Upper lobe of left lung (tissue), 4 donors: Measurements from ENCODE around the gene SYMPK.

ENCODE experiments used
- POLR2A ChIP-seq, 4 donors: fragments of 450-650 bp; IDR thresholded peaks; one replicate each; pipeline ENCODE4 v1.5.1; 2016 to 2017; ENCODE audit warnings: antibody characterized with exemption in 4 of 4, mild to moderate bottlenecking in 2 of 4
- POLR2AphosphoS5 ChIP-seq, 2 donors: sonication (generic); formaldehyde crosslinking; IDR thresholded peaks; one replicate each; pipeline ENCODE4 v1.5.1; 2017; ENCODE audit warnings: antibody characterized with exemption in 2 of 2
- TF ChIP-seq, protein P1 (sequence below), 6 experiments: fragments of 450-650 bp in 4 of 6; fragments of 200-600 bp in 2 of 6; sonication (generic) in 2 of 6; IDR thresholded peaks; one replicate each; pipeline ENCODE4 v1.5.1; 2016 to 2019; ENCODE audit warnings: antibody characterized with exemption in 6 of 6

GRCh38 chr19:45908956-45909355, 46.0 kb upstream of the SYMPK start:
- TF ChIP-seq, protein P1, sequence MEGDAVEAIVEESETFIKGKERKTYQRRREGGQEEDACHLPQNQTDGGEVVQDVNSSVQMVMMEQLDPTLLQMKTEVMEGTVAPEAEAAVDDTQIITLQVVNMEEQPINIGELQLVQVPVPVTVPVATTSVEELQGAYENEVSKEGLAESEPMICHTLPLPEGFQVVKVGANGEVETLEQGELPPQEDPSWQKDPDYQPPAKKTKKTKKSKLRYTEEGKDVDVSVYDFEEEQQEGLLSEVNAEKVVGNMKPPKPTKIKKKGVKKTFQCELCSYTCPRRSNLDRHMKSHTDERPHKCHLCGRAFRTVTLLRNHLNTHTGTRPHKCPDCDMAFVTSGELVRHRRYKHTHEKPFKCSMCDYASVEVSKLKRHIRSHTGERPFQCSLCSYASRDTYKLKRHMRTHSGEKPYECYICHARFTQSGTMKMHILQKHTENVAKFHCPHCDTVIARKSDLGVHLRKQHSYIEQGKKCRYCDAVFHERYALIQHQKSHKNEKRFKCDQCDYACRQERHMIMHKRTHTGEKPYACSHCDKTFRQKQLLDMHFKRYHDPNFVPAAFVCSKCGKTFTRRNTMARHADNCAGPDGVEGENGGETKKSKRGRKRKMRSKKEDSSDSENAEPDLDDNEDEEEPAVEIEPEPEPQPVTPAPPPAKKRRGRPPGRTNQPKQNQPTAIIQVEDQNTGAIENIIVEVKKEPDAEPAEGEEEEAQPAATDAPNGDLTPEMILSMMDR (IDR thresholded peaks at IDR 0.05), result no peak
- TF ChIP-seq POLR2AphosphoS5 (IDR thresholded peaks at IDR 0.05) (no peak), POLR2A (IDR thresholded peaks at IDR 0.05) (no peak)
